Mesodermal cell (in vitro differentiated cells): ENCODE measurements around the gene AP3M1.

ENCODE experiments used
- H3K27ac ChIP-seq: 2 replicates; pipeline ENCODE4 v1.7.0; 2013; ENCODE audit warnings: mild to moderate bottlenecking, low read depth, low read length, moderate library complexity; ENCODE audit not compliant: severe bottlenecking
- H3K36me3 ChIP-seq: 2 replicates; pipeline ENCODE4 v1.7.1; 2013; ENCODE audit warnings: mild to moderate bottlenecking, low read length, moderate library complexity; ENCODE audit not compliant: control insufficient read depth, insufficient read depth
- H3K4me1 ChIP-seq: one replicate; pipeline ENCODE4 v1.7.1; 2013; ENCODE audit warnings: mild to moderate bottlenecking, low read length; ENCODE audit not compliant: insufficient read depth, control insufficient read depth, poor library complexity, severe bottlenecking
- H3K4me3 ChIP-seq: 2 replicates; pipeline ENCODE4 v1.7.0; 2013; ENCODE audit warnings: low read length, control low read depth, mild to moderate bottlenecking; ENCODE audit not compliant: insufficient read depth, poor library complexity, severe bottlenecking; ENCODE audit errors: extremely low read depth
- H3K9me3 ChIP-seq: 2 replicates; pipeline ENCODE4 v1.7.1; 2013; ENCODE audit warnings: mild to moderate bottlenecking, low read length, moderate library complexity; ENCODE audit not compliant: control insufficient read depth
- WGBS, 2 experiments: methylation state at CpG; one replicate each; pipeline ENCODE4 v1.1.5; 2013; ENCODE audit warnings: missing lambda C conversion rate in 2 of 2; ENCODE audit not compliant: insufficient coverage in 2 of 2; 5-methylcytosine and 5-hydroxymethylcytosine counted together

AP3M1 gene

DNA sequence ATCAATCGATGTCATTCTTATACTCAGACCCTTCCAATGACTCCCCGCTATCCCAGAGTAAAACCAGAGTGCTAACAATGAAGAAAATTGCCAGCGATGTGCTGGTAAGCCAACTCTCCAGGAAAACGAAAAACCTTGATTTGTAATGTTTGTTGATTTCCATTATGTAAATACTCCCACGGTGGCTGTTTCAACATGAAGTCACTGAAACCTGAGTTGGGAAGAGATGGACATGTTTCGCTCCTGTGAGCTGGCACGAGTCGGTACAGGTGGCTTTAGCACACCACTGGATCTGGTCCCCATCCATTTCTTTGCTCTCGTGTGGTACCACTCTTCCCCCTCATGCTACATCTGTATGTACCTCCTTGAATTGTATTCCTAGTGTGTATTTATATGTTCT lies 52.9 kb downstream of the AP3M1 start:
- H3K27ac ChIP-seq: no peak overlapping the region
- H3K9me3 ChIP-seq: no peaks in the 10 kb centered on the region
- peaks cover 96% of the 10 kb centered on the region for H3K36me3 ChIP-seq
- no peaks in the 10 kb centered on the region for H3K4me1 ChIP-seq
- 96 to 97% methylated on average over 6 to 7 of the region's 9 CpGs for WGBS, 2 experiments
- H3K4me3 ChIP-seq: no peak overlapping the region

DNA sequence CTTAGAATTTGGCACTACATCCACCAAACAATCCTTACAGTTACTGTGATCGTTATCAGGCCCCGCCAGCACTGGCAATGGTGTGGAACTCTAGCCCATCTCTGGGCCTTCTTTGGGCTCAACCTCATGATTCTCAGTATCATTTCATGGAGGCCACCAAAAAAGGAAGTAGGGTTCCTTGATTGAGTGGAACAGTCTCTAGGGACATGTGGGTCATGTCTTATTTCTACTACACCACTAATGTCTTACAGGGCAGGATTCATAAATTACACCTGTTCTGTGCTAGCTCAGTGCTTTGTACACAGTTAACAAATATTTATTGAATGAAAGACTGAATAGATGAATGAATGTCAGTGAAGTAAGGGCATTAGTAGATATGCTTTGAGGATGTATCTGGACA lies 53.9 kb downstream of the AP3M1 start:
- no peak overlapping the region for H3K4me3 ChIP-seq
- H3K4me1 ChIP-seq: no peaks in the 10 kb centered on the region
- peaks cover 95% of the 10 kb centered on the region for H3K36me3 ChIP-seq
- H3K27ac ChIP-seq: no peak overlapping the region
- H3K9me3 ChIP-seq: no peaks in the 10 kb centered on the region
- 100% methylated on average over 1 to 2 of the region's 2 CpGs for WGBS, 2 experiments

DNA sequence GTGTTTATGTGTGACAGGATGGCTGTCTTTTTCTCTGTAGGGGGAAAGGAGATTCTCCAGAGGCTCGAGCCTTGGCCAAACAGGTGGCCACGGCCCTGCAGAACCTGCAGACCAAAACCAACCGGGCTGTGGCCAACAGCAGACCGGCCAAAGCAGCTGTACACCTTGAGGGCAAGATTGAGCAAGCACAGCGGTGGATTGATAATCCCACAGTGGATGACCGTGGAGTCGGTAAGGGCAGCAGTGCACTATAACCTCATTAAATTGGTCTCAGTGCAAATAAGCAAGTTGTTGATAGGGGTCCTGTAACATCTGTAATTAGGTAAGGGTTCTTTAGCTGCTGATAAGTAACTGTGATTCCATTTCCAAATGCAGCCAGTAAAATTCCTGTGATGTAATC lies 56.4 kb downstream of the AP3M1 start:
- Histone ChIP-seq H3K9me3 (no peaks in the 10 kb centered on the region), H3K27ac (no peak overlapping the region), H3K36me3 (peaks cover 92% of the 10 kb centered on the region), H3K4me3 (no peak overlapping the region), H3K4me1 (no peaks in the 10 kb centered on the region)
- whole genome bisulfite sequencing, 2 experiments: 98 to 99% methylated on average over 7 of the region's 7 CpGs

DNA sequence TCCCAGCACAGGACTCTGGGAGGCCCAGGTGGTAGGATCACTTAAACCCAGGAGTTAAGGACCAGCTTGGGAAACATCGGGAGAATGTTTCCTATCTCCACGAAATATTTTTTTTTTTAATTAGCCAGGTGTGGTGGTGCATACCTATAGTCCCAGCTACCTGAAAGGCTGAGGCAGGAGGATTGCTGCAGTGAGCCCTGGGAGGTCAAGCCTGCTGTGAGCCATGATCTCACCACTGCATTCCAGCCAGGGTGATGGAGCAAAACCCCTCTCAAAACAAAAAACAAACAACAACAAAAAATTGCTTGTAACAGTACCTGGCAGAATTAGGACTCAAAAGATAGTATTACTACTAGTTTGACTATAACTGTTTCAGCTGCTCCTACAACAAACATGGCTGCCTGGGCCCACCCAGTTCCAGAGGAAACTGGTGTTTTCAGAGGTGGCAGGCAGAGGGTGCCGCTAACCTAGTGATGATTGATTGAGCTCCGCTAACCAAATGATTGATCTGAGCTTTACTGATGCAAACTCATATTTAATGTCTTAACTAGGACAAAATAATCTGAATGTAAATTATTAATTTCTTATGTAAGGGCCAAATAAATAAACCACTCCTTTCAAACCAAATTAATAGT lies 57.0 kb downstream of the AP3M1 start:
- H3K9me3 ChIP-seq: no peaks in the 10 kb centered on the region
- no peak overlapping the region for H3K27ac ChIP-seq
- 95 to 100% methylated on average over 1 to 3 of the region's 4 CpGs for WGBS, 2 experiments
- H3K36me3 ChIP-seq: peaks cover 92% of the 10 kb centered on the region
- H3K4me3 ChIP-seq: no peak overlapping the region
- no peaks in the 10 kb centered on the region for H3K4me1 ChIP-seq

DNA sequence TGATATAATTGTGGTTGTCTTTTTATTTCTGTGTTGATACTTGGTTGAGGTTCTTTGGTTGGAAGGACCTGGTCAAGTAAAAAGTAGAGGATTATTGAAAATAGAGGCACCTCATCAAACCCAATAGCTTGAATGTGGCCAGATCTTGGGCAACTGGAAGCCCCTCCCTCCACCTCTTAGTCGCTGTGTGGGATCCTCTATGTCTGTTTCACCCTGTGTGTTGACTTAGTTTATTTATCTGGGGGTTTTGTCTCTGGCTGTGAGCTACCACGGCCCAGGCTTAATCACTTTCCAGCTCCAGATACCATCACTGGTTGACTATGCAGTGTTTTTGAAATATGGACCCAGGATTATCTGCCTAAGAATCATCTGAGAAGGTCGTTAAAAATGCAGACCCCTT lies 58.3 kb downstream of the AP3M1 start:
- no peaks in the 10 kb centered on the region for H3K4me1 ChIP-seq
- H3K4me3 ChIP-seq: no peak overlapping the region
- no peaks in the 10 kb centered on the region for H3K9me3 ChIP-seq
- peaks cover 88% of the 10 kb centered on the region for H3K36me3 ChIP-seq
- no peak overlapping the region for H3K27ac ChIP-seq
- WGBS, 2 experiments: 100% methylated on average over 1 of the region's 3 CpGs; no CpG with 5 or more reads in 1 of the 2 experiments

DNA sequence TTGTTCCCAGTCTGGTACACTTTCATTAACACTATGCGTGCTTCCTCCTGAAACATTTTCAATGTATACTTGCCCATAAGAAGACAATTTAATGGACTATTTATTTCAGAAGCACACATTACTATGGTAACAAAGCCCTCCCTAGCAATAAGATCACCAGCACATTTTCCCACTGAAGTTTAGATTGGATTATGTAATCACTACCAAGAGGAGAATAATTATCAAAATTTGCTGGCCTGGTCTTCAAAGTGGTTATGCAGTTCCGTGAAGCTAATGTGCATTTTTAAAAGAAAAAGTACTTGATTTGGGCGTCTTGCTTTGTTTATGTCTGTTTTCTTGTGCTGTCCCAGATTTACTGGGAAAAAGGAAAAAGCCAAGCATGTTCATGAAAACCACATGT lies 61.9 kb downstream of the AP3M1 start:
- H3K9me3 ChIP-seq: no peaks in the 10 kb centered on the region
- no peak overlapping the region for H3K27ac ChIP-seq
- peaks cover 81% of the 10 kb centered on the region for H3K36me3 ChIP-seq
- 58 to 67% methylated on average over 3 of the region's 3 CpGs for WGBS, 2 experiments
- H3K4me1 ChIP-seq: no peaks in the 10 kb centered on the region
- no peak overlapping the region for H3K4me3 ChIP-seq

DNA sequence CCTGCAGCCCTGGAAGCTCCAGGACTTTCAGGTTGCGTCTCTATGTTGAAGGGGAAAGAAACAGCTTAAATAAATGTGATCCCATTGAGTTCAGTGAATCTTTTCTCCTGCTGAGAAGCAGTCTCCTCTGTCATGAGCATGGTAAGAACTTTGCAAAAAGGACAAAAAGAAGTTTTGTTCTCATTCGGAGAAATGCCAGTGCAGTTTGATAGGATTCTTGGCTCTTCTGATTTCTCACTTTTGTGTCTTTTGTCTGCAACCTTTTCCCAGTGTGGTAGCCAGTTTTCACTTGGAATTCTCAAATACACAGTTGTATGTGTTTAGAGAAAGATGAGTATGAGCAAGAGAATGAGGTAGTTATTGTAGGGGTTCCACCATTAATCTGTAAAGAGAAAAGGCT lies 64.3 kb downstream of the AP3M1 start:
- WGBS, 2 experiments: 90 to 100% methylated on average over 2 of the region's 2 CpGs
- Histone ChIP-seq H3K9me3 (no peaks in the 10 kb centered on the region), H3K27ac (no peak overlapping the region), H3K36me3 (peaks cover 83% of the 10 kb centered on the region), H3K4me3 (no peak overlapping the region), H3K4me1 (no peaks in the 10 kb centered on the region)

DNA sequence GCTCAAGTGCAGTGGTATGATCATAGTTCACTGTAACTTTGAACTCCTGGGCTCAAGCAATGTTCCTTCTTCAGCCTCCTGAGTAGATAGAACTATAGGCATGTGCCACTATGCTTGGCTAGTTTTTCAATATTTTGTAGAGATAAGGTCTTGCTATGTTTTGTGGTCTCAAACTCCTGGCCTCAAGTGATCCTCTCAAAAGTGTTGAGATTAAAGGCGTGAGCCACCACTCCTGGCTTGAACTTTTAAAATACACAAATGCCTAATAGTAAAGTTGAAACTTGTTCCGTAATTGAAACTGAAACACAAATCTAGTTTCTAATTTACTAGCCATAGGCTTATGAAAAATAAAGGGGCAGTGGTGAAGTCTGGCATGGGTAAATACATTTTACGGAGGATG lies 65.7 kb downstream of the AP3M1 start:
- Histone ChIP-seq H3K4me3 (no peak overlapping the region), H3K36me3 (peaks cover 69% of the 10 kb centered on the region), H3K9me3 (no peaks in the 10 kb centered on the region), H3K4me1 (peaks cover 13% of the 10 kb centered on the region), H3K27ac (no peak overlapping the region)
- WGBS, 2 experiments: 86% methylated on average over 1 of the region's 3 CpGs; no CpG with 5 or more reads in 1 of the 2 experiments

DNA sequence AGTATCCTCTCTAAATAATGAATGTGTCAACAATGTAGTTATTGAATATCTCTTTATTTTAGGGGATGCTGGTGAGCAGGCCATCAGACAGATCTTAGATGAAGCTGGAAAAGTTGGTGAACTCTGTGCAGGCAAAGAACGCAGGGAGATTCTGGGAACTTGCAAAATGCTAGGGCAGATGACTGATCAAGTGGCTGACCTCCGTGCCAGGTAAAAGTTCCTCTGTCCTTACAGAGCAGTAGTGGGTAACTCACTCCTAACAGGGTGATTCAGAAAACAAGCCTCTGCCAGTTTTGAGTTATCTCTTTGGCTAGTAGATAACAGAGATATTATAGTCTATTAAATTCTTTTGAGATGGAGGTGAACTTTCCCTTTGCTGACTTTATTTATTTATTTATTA lies 67.3 kb downstream of the AP3M1 start:
- WGBS, 2 experiments: 93 to 95% methylated on average over 2 of the region's 2 CpGs
- Histone ChIP-seq H3K27ac (no peak overlapping the region), H3K4me1 (peaks cover 25% of the 10 kb centered on the region), H3K9me3 (no peaks in the 10 kb centered on the region), H3K36me3 (peaks cover 53% of the 10 kb centered on the region), H3K4me3 (no peak overlapping the region)

DNA sequence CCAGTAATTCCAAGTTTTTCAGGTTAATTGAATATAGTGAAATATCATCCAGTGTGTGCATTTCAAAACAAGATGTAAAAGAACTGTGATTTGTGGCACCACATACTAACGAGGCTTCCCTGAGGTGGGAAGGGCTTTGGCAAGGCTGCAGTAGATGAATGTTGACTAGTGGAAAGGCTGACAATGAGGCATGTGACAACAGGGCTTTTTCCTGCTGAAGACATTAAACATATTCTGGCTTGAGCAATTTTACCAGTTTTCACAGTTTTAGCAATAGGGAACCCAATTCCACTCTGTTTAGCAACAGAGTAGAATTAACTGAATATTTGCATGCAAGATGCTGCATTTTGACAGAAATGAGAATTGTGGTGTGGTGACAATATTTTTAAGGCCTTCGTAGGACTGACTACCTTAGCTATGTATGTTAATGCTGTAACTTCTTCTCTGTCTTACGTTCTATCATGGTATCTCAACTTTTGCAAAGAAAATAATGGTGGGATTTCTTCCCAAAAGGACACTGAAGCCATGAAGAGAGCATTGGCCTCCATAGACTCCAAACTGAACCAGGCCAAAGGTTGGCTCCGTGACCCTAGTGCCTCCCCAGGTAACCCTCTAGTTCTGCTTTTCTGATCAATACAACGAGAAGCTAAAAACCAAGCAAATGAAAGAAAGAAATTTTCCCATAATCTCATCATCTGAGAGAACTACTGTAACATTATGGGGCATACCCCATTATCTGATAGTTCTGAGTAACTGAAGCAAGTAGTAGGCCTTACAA lies 68.5 kb downstream of the AP3M1 start:
- WGBS, 2 experiments: 69 to 100% methylated on average over 1 to 4 of the region's 5 CpGs
- H3K27ac ChIP-seq: no peak overlapping the region
- H3K4me1 ChIP-seq: peaks cover 35% of the 10 kb centered on the region
- H3K36me3 ChIP-seq: peaks cover 52% of the 10 kb centered on the region
- no peaks in the 10 kb centered on the region for H3K9me3 ChIP-seq
- H3K4me3 ChIP-seq: no peak overlapping the region

DNA sequence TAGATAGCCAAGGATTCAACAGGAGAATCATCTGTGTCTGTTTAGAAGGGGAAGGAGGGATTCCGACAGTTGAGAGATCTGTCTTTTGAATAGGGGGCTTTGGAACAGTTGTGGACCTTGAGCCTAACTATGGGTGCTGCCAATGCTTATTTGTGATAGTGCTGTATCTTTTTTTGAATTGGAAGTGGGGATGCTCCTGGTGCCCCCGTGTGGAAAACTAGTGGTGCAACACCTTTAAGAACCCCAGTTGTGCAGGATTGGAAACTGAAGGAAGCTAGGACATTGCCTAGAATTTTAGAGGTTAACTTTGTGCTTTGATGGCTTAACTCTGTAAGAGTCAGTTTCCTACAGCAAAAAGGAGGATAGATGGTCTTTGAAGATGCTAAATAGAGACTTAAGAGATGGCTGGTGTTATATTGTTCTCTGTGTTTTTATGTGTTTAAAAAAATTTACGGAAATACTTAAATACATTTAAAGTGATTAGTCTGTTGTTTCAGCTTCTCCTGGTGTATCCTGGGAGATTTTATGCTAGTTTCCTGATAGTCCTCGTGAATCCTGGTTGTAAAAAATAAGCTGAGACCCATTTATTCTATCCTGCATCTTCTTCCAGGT lies 69.3 kb downstream of the AP3M1 start:
- Histone ChIP-seq H3K9me3 (no peaks in the 10 kb centered on the region), H3K36me3 (peaks cover 53% of the 10 kb centered on the region), H3K4me1 (peaks cover 40% of the 10 kb centered on the region), H3K27ac (no peak overlapping the region), H3K4me3 (no peak overlapping the region)
- 41 to 71% methylated on average over 2 to 4 of the region's 4 CpGs for WGBS, 2 experiments
